ENCODE results near the gene HSPBAP1.

Gene HSPBAP1

GRCh38 chr3:122694966-122695365 lies 98.7 kb downstream of the HSPBAP1 start:
- no peak for TF ChIP-seq CTCF (IDR thresholded peaks at IDR 0.05; ENCODE audit: low read depth, low read length)
- no peak for DNase-seq (ENCODE audit: low read depth, low spot score)
- no peak overlapping the region for H3K4me3 ChIP-seq (ENCODE audit: low read depth, low read length)
- in situ Hi-C loops (cut with HindIII; ENCODE audit: low sequenced_read_pairs), result no loop called here

- in situ Hi-C loops (cut with HindIII; ENCODE audit: low sequenced_read_pairs), result no loop called here
- no peak for DNase-seq (ENCODE audit: low read depth, low spot score)
- H3K4me3 ChIP-seq (ENCODE audit: low read depth, low read length), result no peak overlapping the region
- no peak for TF ChIP-seq CTCF (IDR thresholded peaks at IDR 0.05; ENCODE audit: low read depth, low read length)
Measured at GRCh38 chr3:122692674-122693073, 101.0 kb downstream of the HSPBAP1 start.

- peak; percentile 74 for DNase-seq (ENCODE audit: low read depth, low spot score)
- no peak overlapping the region for H3K4me3 ChIP-seq (ENCODE audit: low read depth, low read length)
- in situ Hi-C loops (cut with HindIII; ENCODE audit: low sequenced_read_pairs), result no loop called here
- no peak for TF ChIP-seq CTCF (IDR thresholded peaks at IDR 0.05; ENCODE audit: low read depth, low read length)
Measured at GRCh38 chr3:122691195-122691594, 102.4 kb downstream of the HSPBAP1 start.

GRCh38 chr3:122690096-122690495 lies 103.5 kb downstream of the HSPBAP1 start:
- no peak for TF ChIP-seq CTCF (IDR thresholded peaks at IDR 0.05; ENCODE audit: low read depth, low read length)
- no peak overlapping the region for H3K4me3 ChIP-seq (ENCODE audit: low read depth, low read length)
- in situ Hi-C loops (cut with HindIII; ENCODE audit: low sequenced_read_pairs), result no loop called here
- DNase-seq (ENCODE audit: low read depth, low spot score), result no peak

Measured in astrocyte of the spinal cord (primary cell).